Gastrocnemius medialis (tissue), 4 donors: ENCODE data around the gene MYO7A. TPM values are rescaled to one million over a fixed set of nuclear protein-coding genes. Genes with fewer than 3 reads are reported as not detected.

Experiments
- ATAC-seq, 2 donors: fragments of 150-250 bp; one replicate each; pipeline ENCODE4 v1.9.1; 2016
- DNase-seq, 2 donors: peaks; one replicate each; pipeline ENCODE4 v3.0.0-alpha.2; 2019
- H3K27ac ChIP-seq, 4 donors: fragments of 200-600 bp; sonication (generic); 1 replicate in 1 of 4; 2 replicates in 3 of 4; pipeline ENCODE4 v1.5.1; 2016 to 2018; ENCODE audit warnings: mild to moderate bottlenecking in 2 of 4, moderate library complexity in 1 of 4
- H3K27me3 ChIP-seq, 3 donors: fragments of 200-600 bp; sonication (generic) in 2 of 3; 1 replicate in 1 of 3; 2 replicates in 2 of 3; pipeline versions ENCODE4 v1.5.1 to v1.6.0; 2016 to 2019; ENCODE audit warnings: mild to moderate bottlenecking in 1 of 3, moderate library complexity in 1 of 3
- H3K36me3 ChIP-seq, 2 donors: fragments of 200-600 bp; sonication (generic) in 1 of 2; one replicate each; pipeline ENCODE4 v1.5.1; 2017 to 2018
- H3K4me1 ChIP-seq, 2 donors: fragments of 200-600 bp; sonication (generic) in 1 of 2; one replicate each; pipeline ENCODE4 v1.5.1; 2016 to 2017; ENCODE audit warnings: mild to moderate bottlenecking in 2 of 2
- H3K4me3 ChIP-seq, 4 donors: fragments of 200-600 bp; sonication (generic) in 3 of 4; 1 replicate in 1 of 4; 2 replicates in 3 of 4; pipeline ENCODE4 v1.5.1; 2016 to 2019; ENCODE audit warnings: mild to moderate bottlenecking in 2 of 4
- H3K9me3 ChIP-seq, 3 donors: fragments of 200-600 bp; sonication (generic) in 2 of 3; 1 replicate in 1 of 3; 2 replicates in 2 of 3; pipeline ENCODE4 v1.5.1; 2016 to 2019
- POLR2A ChIP-seq, 2 donors: fragments of 450-650 bp; IDR thresholded peaks; one replicate each; pipeline ENCODE4 v1.6.1; 2017; ENCODE audit warnings: antibody characterized with exemption in 2 of 2, mild to moderate bottlenecking in 2 of 2, moderate library complexity in 2 of 2
- in situ Hi-C, 4 donors: fragments of 200-750 bp; cut with MboI; loops; one replicate each; pipeline versions ENCODE4 v1.15.0 to v1.8.0; 2017; ENCODE audit warnings: low sequenced_read_pairs in 4 of 4
- intact Hi-C: fragments of 100-400 bp; cut with DNase I; formaldehyde crosslinking; loops from one replicate; pipeline ENCODE4 v1.15.1; 2023; ENCODE audit warnings: low total_unique reads
- total RNA-seq, 4 donors: library from RNA; depleted of rRNA; stranded (reverse); fragments of >200 nt; gene quantifications; one replicate each; pipeline versions ENCODE4 v1.1.0 to v1.2.3, GENCODE V29; 2016
- TF ChIP-seq, protein P1 (sequence below), 5 experiments: fragments of 450-650 bp in 3 of 5; fragments of 200-600 bp in 2 of 5; sonication (generic) in 2 of 5; IDR thresholded peaks in 4 of 5; conservative IDR thresholded peaks in 1 of 5; 1 replicate in 4 of 5; 2 replicates in 1 of 5; pipeline ENCODE4 v1.5.1; 2016 to 2019; ENCODE audit warnings: antibody characterized with exemption in 5 of 5, mild to moderate bottlenecking in 3 of 5, moderate library complexity in 3 of 5

Gene MYO7A
- total RNA-seq, 4 donors from 2014 or later: 1.6 to 3.5 (median 2.1) TPM

DNA sequence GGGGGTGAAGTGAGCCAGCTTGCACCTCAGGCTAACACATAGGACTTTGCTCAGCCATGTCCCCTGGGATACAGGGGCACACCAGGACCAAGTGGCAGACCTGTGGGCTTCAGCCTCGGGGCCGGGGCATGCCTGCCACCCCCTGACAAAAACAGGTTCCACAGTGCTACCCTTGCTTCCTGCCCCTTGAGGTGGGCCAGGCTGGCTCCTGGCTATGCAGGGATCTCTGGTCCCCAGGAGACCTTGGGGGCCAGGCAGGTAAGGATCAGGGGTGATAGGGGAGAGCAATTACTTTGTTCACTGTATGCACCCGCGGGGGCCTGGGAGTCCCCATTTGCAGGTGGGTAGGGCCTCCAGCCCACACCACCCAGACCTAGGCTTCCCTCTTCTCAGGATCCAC is 2.4 kb upstream of the MYO7A start:
- no peaks in the 10 kb centered on the region for H3K36me3 ChIP-seq
- in situ Hi-C loops: loop anchor here (5.0 to 10.0 kb wide), 3 partner anchors 59 to 69 kb away; no protein-coding TSS in a partner anchor
- DNase-seq: no peak
- ATAC-seq: no peak
- H3K27ac ChIP-seq: no peak overlapping the region
- intact Hi-C loops: loop anchor here (10.0 kb wide), 1 partner anchor 349 kb away; the partner anchor contains the start of gene PAK1
- H3K9me3 ChIP-seq: no peaks in the 10 kb centered on the region
- H3K27me3 ChIP-seq: no peaks in the 10 kb centered on the region
- TF ChIP-seq, protein P1, sequence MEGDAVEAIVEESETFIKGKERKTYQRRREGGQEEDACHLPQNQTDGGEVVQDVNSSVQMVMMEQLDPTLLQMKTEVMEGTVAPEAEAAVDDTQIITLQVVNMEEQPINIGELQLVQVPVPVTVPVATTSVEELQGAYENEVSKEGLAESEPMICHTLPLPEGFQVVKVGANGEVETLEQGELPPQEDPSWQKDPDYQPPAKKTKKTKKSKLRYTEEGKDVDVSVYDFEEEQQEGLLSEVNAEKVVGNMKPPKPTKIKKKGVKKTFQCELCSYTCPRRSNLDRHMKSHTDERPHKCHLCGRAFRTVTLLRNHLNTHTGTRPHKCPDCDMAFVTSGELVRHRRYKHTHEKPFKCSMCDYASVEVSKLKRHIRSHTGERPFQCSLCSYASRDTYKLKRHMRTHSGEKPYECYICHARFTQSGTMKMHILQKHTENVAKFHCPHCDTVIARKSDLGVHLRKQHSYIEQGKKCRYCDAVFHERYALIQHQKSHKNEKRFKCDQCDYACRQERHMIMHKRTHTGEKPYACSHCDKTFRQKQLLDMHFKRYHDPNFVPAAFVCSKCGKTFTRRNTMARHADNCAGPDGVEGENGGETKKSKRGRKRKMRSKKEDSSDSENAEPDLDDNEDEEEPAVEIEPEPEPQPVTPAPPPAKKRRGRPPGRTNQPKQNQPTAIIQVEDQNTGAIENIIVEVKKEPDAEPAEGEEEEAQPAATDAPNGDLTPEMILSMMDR (IDR thresholded peaks at IDR 0.05 in 4 of 5, conservative IDR thresholded peaks at IDR 0.05 in 1 of 5): no peak
- no peak for TF ChIP-seq POLR2A (IDR thresholded peaks at IDR 0.05)
- peaks cover 1 to 7% of the 10 kb centered on the region in 2 donors for H3K4me1 ChIP-seq
- H3K4me3 ChIP-seq: no peak overlapping the region

DNA sequence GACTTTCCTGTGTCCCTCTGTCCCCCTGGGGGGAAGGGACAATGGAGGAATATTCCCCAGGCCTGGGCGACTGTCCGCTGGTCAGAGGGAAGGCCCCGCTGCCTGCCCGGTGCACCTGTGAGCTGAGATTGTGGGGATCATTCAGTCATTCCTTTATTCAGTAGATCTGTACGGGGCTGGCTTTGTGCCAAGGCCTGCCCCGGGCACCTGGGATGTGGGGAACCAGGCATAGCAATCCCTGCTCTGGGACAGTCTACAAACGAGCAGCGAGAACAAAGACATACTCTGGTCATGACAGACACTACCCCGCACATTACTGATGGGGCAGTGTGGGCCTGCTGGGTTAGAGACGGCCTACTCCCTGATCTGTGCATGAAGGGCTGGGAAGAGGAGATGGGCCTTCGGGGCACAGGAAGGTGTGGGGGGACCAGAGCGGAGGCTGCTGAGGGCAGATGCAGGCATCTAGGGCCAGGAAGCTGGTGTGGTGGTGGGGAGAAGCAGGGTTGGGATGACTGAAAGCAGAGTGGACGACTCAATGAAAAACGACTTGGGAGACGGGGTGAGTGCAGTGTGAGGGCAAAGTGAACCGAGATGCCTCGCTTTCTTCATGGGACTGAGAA is 1.8 kb upstream of the MYO7A start:
- intact Hi-C loops (loop anchor here (10.0 kb wide), 1 partner anchor 349 kb away; the partner anchor contains the start of gene PAK1), in situ Hi-C loops (loop anchor here (5.0 to 10.0 kb wide), 3 partner anchors 59 to 69 kb away; no protein-coding TSS in a partner anchor)
- no peaks in the 10 kb centered on the region for H3K9me3 ChIP-seq
- no peak overlapping the region for H3K4me3 ChIP-seq
- no peak for DNase-seq
- ATAC-seq: no peak
- no peaks in the 10 kb centered on the region for H3K36me3 ChIP-seq
- no peak for TF ChIP-seq POLR2A (IDR thresholded peaks at IDR 0.05)
- TF ChIP-seq, protein P1 (IDR thresholded peaks at IDR 0.05 in 4 of 5, conservative IDR thresholded peaks at IDR 0.05 in 1 of 5): no peak
- H3K27ac ChIP-seq: no peak overlapping the region
- peaks cover 7 to 12% of the 10 kb centered on the region in 2 donors for H3K4me1 ChIP-seq
- no peaks in the 10 kb centered on the region for H3K27me3 ChIP-seq

DNA sequence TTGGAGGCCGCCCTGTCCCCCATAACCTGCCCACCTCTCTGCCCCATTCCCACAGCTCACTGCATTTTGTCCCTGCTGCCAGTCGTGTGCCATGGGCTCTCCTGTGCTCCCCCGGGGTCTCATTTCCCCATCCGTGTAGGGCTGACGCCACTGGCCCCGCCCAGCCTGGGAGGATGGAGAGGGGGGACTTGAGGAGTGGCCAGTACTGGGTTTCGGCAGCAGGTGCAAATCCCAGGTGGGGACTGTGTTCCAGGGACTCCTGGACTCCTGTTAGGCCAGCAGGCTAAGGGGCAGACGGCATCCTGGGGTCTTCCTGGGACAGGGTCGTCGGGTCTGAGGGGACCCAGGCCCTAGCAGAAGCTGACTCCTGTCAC is 1.2 kb upstream of the MYO7A start:
- in situ Hi-C loops (loop anchor here (5.0 to 10.0 kb wide), 3 partner anchors 58 to 68 kb away; no protein-coding TSS in a partner anchor), intact Hi-C loops (loop anchor here (1.0 to 10.0 kb wide), 3 partner anchors 61 to 421 kb away; partner anchors contain the start of gene PAK1)
- no peaks in the 10 kb centered on the region for H3K27me3 ChIP-seq
- no peaks in the 10 kb centered on the region for H3K9me3 ChIP-seq
- H3K27ac ChIP-seq: no peak overlapping the region
- no peak for TF ChIP-seq POLR2A (IDR thresholded peaks at IDR 0.05)
- TF ChIP-seq, protein P1 (IDR thresholded peaks at IDR 0.05 in 4 of 5, conservative IDR thresholded peaks at IDR 0.05 in 1 of 5): no peak
- peak in 1 of 2 donors; percentile 8 for ATAC-seq
- no peaks in the 10 kb centered on the region for H3K36me3 ChIP-seq
- peaks cover 9 to 17% of the 10 kb centered on the region in 2 donors for H3K4me1 ChIP-seq
- no peak for DNase-seq
- H3K4me3 ChIP-seq: peak overlapping the region; percentile 34 to 65 (median 51)

DNA sequence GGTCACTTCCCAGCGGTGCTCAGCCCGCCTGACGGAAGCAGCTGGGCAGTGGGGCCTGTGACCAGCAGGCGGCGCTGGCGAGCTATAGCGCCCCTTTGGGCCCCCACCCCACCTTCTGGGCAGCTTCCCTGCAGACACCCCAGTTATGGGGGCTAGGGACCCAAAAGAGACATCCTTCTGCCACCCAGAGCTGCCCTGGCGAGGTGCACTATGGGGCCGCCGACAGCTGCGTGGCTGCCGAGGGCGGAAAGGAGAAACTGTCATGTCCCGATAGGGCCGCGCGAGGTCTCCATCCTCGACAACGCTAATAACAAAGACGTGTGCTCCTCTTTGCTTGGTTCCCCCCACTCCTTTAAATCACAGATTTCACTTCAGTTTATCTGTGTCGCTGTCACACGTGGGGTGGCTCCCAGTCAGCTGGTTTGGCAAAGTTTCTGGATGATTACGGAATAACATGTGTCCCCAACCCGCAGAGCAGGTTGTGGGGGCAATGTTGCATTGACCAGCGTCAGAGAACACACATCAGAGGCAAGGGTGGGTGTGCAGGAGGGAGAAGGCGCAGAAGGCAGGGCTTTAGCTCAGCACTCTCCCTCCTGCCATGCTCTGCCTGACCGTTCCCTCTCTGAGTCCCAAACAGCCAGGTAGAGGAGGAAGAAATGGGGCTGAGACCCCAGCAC is 673 bp upstream of the MYO7A start:
- in situ Hi-C loops: loop anchor here (5.0 to 10.0 kb wide), 3 partner anchors 57 to 67 kb away; no protein-coding TSS in a partner anchor
- Histone ChIP-seq H3K4me3 (peak overlapping the region; percentile 34 to 65 (median 51)), H3K27ac (peak overlapping the region in 1 of 4 donors; percentile 3), H3K4me1 (peaks cover 9 to 17% of the 10 kb centered on the region in 2 donors), H3K36me3 (no peaks in the 10 kb centered on the region), H3K9me3 (no peaks in the 10 kb centered on the region), H3K27me3 (no peaks in the 10 kb centered on the region)
- intact Hi-C loops: loop anchor here (1.0 to 10.0 kb wide), 3 partner anchors 61 to 421 kb away; partner anchors contain the start of gene PAK1
- DNase-seq (no peak), ATAC-seq (peak; percentile 55 to 63)
- no peak for TF ChIP-seq POLR2A (IDR thresholded peaks at IDR 0.05)
- TF ChIP-seq, protein P1 (IDR thresholded peaks at IDR 0.05 in 4 of 5, conservative IDR thresholded peaks at IDR 0.05 in 1 of 5): peak; percentile 93 to 98 (median 96)
